ENCODE data around the gene BICRA.

BICRA gene

GRCh38 chr19:47601180-47601904, 7.6 kb upstream of the BICRA start:
- no peak for DNase-seq

- no peak for DNase-seq
Measured at GRCh38 chr19:47603706-47604565, 5.0 kb upstream of the BICRA start.

DNA sequence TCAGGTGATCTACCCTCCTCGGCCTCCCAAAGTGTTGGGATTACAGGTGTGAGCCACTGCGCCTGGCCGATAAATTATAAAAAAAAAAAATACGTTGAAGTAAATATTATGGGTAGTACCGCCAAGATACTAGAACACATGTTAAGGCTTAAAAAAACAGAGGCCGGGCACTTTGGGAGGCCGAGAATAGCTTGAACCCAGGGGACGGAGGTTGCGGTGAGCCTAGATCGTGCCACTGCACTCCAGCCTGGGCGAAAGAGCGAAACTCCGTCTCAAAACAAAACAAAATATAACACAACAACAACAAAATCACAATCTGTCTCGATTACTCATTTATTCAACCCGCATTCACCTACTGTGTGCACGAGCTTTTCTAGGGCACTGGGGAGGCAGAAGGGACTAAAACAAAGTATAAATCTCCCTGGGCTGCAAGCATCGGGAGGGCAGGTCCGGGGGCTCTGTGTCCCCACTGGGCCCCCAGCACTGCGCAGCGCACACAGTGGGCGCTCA, 1.3 kb upstream of the BICRA start:
- DNase-seq = no peak

GRCh38 chr19:47608074-47608918, 638 bp upstream of the BICRA start:
- DNase-seq = peak; percentile 96

DNA sequence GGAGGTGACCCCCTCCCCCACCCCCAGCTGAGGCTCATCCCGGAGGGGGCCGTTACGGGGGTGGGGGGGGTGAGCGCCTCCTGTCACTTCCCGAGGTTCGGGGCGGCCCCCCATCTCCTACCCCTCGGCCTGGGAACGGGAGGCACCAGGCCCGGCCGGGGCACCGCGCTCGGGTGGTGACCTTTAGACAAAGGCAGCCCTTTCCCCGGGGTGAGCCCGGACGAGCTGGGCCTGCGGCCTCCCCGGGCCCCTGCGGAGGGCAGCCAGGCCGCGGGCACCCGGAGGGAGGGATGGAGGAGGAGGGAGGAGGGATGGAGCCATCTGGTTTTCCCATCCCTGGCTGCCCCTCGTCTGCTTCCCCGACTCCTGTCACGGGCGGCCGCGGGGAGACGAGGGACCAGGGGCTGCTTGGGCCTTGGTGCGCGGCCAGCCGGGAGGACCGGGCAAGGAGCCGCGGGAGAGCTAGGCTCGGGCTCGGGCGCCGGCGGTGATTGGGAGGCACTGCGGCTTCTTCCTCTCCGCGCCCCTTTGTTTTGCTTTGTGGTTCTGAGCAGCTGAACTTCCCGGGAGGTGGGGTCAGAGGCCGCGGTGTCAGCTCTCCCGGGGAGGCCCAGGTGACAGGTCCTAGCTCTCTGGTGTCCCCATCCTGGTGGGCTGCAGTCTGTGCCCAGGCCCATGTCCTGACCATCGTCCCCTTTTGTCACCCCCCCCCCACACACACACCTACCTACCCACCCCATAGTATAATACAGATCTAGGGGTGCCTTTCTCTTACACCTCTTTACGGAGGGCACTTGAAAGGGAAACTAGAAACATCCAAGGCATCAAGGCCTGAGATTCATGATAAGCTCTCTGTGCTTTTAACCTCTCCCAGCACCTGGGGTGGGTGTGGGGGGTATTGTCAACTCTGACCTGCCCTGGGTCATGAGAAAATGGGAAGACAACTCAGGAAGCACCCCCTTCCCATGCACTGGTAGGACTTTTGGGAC, 1.3 kb downstream of the BICRA start:
- peak; percentile 55 for DNase-seq

GRCh38 chr19:47610902-47611301, 2.0 kb downstream of the BICRA start:
- DNase-seq = no peak

DNA sequence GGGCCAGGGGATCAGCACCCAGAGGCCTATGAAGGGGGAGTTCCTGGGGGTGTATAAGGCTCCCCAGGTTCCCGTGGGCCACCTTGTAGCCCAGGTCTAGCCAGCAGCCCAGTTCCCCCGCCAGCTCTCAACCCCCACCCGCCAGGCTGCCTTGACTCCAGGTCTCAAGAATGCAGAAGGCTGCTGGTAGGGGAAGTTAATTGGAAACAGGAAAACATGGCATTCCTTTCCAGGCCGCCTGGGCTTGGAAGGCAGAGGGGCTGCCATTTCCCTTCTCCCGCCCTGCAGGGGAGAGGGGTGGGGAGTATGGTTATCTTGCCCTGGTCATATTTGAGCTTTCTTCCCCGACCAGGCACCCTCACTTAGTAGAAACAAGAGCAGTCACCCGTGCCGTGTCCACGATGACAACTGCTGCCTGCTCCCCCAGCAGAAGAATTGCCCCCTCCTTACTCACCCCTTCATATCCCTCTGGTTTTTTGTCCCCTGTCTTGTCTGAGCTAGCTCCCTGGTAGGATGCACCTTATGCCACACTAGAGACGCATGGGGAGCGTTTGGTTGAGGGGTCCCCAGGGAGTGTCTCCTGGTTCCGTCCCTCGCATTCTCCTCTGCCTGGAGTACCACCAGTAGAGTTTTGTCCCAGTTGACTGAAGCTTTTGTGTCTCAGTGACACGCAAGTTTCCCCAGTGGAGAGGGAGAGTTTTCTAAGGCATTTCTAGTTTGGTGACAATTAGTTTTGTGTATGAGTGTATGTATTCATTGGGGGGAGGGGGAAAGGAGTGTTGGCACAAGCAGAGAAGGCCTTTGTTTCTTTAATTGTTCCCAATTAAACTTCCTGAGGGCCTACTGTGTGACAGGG, 4.5 kb downstream of the BICRA start:
- no peak for DNase-seq

DNA sequence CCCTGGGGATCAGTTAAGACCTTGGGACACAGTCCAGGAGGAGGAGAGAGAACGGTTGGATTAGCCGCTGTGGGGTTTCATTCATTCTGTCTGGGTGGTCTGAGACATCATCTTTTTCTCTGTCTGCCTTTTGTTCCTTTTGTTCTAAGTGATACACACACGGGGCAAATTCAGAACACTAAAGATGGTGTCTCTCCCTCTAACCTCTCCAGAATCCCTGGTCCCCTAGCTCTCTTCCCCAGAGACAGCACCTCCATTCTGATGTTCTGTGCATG, 5.0 kb downstream of the BICRA start:
- no peak for DNase-seq

DNA sequence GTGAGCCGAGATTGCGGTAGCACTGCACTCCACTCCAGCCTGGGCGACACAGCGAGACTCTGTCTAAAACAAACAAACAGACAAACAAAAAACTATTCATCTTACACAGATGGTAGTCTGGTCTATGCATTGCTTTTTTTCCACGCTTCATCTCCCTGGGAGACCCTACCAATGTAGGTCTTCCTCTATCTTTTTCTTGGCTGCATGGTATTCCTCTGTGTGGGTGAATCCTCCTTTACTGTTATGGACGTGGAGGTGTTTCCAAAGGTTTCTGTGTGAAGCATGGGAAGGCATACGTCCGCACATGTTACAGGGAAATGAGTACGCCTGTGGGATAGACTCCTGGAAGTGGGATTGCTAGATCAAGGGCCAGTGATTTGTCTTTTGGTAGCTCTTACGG, 5.6 kb downstream of the BICRA start:
- DNase-seq = no peak

GRCh38 chr19:47615230-47615629, 6.3 kb downstream of the BICRA start:
- no peak for DNase-seq

- no peak for DNase-seq
Measured at GRCh38 chr19:47615714-47616113, 6.8 kb downstream of the BICRA start.

DNA sequence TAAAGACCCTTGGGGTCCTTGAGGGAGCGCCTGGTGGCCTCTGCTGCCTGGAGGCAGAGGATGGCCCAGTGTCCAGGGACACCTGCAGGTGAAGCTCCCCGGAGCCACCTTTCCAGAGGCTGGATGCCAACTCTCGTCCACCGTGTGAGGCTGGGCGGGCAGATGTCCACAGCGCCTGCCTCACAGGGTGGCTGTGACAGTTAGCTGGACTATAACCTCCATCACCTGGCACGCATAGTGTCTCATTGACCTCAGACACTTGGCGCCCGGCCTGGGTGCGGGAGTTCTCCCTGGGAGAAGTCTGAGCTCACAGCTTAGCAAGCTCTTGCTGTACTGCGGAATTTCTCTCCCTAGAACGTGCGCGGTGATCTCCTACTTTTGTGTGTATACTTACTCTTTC, 9.8 kb downstream of the BICRA start:
- no peak for DNase-seq

- no peak for DNase-seq
Measured at GRCh38 chr19:47619763-47620162, 10.8 kb downstream of the BICRA start.

DNA sequence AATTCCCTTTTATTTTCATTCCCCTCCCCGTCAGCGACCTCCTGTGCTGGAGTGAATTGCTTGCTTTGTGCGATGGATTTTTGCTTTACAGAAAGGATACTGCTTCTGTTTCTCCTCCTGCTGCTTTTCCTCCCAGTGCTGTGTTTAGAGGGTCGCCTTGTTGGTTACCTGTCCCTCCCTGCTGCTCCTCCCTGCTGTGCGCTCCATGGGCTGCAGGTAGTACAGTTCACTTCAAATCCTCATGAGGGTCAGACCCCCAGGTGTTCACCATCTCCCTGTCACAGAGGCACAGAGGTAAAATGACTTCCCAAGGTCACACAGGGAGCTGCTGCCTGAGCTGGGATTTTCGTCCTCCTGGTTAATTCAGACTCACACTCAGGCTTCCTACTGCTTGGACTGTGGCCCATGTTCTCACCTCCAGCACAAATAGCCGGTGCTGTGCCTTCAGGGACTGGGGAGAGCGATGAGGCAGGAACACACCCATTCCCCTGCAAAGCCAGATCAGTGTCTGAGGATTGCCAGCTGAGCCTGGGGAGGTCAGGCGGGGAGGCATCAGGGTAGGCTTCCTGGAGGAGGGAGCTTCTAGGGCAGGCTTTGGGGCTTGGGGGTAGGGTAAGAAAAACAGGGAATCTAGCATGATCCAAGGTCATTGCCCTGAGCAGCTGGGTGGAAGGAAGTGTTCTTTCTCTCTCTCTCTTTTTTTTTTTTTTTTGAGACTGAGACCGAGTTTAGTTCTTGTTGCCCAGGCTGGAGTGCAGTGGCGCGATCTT, 14.4 kb downstream of the BICRA start:
- no peak for DNase-seq

DNA sequence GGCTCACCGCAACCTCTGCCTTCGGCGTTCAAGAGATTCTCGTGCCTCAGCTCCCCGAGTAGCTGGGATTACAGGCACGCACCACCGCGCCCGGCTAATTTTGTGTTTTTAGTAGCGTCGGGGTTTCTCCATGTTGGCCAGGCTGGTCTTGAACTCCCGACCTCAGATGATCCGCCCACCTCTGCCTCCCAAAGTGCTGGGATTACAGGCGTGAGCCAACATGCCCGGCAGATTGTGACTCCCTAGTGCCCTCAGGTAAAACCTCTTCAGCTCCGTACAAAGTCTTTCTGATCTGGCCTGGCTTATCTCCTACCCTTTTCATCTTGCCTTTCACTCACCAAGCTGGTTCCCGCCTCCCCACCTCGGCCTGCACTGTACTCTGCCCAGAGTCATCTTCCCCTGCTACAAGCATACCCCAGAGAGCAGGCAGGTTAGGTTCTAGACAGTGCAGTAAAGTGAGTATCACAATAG, 15.0 kb downstream of the BICRA start:
- no peak for DNase-seq

DNA sequence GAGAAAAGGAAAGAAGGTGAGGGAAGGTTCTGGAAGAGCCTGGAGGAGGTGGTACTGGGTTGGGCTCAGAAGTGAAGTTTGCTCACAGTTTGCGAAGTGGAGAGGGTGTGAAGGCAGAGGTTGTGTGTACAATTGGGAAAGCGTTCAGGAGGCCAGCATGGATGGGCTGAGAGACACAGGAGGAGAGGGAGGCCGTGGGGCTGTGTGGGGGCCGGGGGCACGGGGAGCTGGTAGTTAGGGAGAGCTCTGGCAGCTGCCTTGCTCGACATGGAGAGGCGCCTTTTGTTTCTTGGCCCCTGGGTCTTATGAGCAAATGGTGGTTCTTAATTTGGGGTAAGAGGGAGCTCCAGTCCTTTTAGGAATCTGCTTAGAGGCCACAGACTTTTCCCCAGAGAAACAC, 16.7 kb downstream of the BICRA start:
- no peak for DNase-seq

DNA sequence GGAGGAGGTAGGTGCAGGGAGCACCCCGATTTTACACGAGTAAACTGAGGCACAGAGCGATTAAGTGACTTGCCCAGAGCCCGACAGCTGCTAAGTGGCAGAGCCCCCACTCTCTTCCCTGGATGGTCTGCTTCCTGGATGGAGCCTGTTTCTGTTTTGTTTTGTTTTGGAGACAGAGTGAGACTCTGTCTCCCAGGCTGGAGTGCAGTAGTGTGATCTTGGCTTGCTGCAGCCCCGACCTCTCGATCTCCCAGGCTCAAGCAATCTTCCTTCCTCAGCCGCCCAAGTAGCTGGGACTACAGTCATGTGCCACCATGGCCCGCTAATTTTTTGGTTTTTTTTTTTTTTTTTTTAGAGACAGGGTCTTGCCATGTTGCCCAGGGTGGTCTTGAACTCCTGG, 17.3 kb downstream of the BICRA start:
- no peak for DNase-seq

GRCh38 chr19:47628078-47628771, 19.3 kb downstream of the BICRA start:
- no peak for DNase-seq

GRCh38 chr19:47630594-47630993, 21.7 kb downstream of the BICRA start:
- no peak for DNase-seq

Data from activated CD8-positive, alpha-beta memory T cell treated with anti-CD3 and anti-CD28 coated beads, Interleukin-2, amount 50 U/mL, for 4 hours (primary cell).